ENCODE results near the gene MACROH2A1.

The MACROH2A1 gene

GRCh38 chr5:135353952-135354721 is 44.9 kb downstream of the MACROH2A1 start:
- peak; percentile 7 for DNase-seq (ENCODE audit: low spot score)

- no peak for DNase-seq (ENCODE audit: low spot score)
These were observed 48.5 kb downstream of the MACROH2A1 start for GRCh38 chr5:135350536-135350935.

- no peak for DNase-seq (ENCODE audit: low spot score)
These were observed 49.1 kb downstream of the MACROH2A1 start for GRCh38 chr5:135349886-135350285.

GRCh38 chr5:135349451-135349850 is 49.6 kb downstream of the MACROH2A1 start:
- DNase-seq (ENCODE audit: low spot score): no peak

- no peak for DNase-seq (ENCODE audit: low spot score)
These were observed 50.1 kb downstream of the MACROH2A1 start for GRCh38 chr5:135348918-135349317.

GRCh38 chr5:135347392-135347791 is 51.6 kb downstream of the MACROH2A1 start:
- no peak for DNase-seq (ENCODE audit: low spot score)

- no peak for DNase-seq (ENCODE audit: low spot score)
These were observed 52.9 kb downstream of the MACROH2A1 start for GRCh38 chr5:135345956-135346731.

GRCh38 chr5:135344349-135344748 is 54.7 kb downstream of the MACROH2A1 start:
- no peak for DNase-seq (ENCODE audit: low spot score)

- DNase-seq (ENCODE audit: low spot score): no peak
These were observed 55.6 kb downstream of the MACROH2A1 start for GRCh38 chr5:135343413-135343812.

- DNase-seq (ENCODE audit: low spot score): no peak
These were observed 56.5 kb downstream of the MACROH2A1 start for GRCh38 chr5:135342551-135342875.

- no peak for DNase-seq (ENCODE audit: low spot score)
These were observed 57.1 kb downstream of the MACROH2A1 start for GRCh38 chr5:135341696-135342550.

- no peak for DNase-seq (ENCODE audit: low spot score)
These were observed 57.9 kb downstream of the MACROH2A1 start for GRCh38 chr5:135341016-135341666.

GRCh38 chr5:135340568-135340967 is 58.5 kb downstream of the MACROH2A1 start:
- DNase-seq (ENCODE audit: low spot score): no peak

GRCh38 chr5:135339623-135340022 is 59.4 kb downstream of the MACROH2A1 start:
- no peak for DNase-seq (ENCODE audit: low spot score)

- DNase-seq (ENCODE audit: low spot score): no peak
These were observed 59.8 kb downstream of the MACROH2A1 start for GRCh38 chr5:135339189-135339588.

- peak; percentile 20 for DNase-seq (ENCODE audit: low spot score)
These were observed 62.0 kb downstream of the MACROH2A1 start for GRCh38 chr5:135337064-135337463.

- no peak for DNase-seq (ENCODE audit: low spot score)
These were observed 63.8 kb downstream of the MACROH2A1 start for GRCh38 chr5:135335031-135335828.

GRCh38 chr5:135333732-135334515 is 65.1 kb downstream of the MACROH2A1 start:
- peak; percentile 9 for DNase-seq (ENCODE audit: low spot score)

- peak; percentile 72 for DNase-seq (ENCODE audit: low spot score)
These were observed 66.4 kb downstream of the MACROH2A1 start for GRCh38 chr5:135332519-135333150.

- no peak for DNase-seq (ENCODE audit: low spot score)
These were observed 67.4 kb downstream of the MACROH2A1 start for GRCh38 chr5:135331612-135332011.

Measured in pons (tissue), 1 donor.